OCI-M1 (cell line): Measurements from ENCODE around the gene TTYH1.

ENCODE experiments used
- DNase-seq: peaks from one replicate; lab custom pipeline; 2025; lab: John Stamatoyannopoulos, UW

Gene TTYH1

DNA sequence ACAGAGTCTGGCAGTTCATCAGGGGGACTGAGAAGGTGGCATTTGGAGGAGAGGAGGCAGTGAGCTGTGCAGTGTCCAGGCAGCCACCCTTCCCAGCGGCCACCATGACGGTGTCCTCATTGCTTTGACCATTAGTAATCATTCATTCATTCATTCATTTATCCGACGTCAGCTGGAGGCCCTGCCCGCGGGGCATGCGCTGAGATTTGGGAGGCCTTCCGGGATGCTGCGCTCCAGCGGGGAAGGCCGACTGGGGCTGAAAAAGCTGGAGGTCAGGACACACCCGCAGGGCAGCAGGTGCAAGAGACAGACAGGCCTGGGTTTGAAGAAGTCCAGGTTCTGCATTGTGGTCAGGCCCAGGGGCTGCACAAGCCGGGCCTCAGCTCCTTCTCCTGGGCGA, 8.9 kb downstream of the TTYH1 start:
- no peak for DNase-seq

DNA sequence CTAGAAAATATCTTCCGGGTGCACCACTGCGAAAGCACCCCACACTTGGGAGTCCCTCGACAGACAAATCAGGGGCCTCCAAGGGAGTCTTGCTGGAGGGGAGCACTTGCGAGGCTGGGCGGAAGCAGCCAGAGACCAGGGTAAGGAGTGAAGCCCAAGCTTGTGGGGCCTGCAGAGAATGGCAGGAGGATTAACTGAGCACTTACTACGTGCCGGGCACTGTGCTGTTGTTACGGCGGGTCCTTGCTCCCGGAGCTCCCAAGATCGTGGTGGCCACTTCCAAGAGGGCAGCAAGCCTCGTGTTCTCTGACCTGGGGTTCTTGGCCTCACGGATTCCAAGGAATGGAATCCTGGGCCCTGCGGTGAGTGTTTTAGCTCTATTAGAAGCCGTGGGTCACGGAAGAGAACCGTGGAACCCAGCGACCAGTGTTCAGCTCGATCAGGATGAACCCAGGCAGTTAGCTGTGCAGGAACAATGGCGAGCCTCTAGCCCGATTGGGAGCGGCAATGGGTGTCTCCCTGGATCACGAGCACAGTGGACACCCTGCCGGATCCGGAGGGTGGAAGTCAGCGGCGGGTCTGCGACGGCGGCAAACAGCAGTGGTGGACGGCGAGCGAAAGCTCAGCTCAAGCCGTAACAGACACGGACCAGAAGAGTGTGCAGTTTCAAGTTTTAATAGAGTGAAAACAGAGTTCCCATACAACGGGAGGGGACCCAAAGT, 9.6 kb downstream of the TTYH1 start:
- no peak for DNase-seq

DNA sequence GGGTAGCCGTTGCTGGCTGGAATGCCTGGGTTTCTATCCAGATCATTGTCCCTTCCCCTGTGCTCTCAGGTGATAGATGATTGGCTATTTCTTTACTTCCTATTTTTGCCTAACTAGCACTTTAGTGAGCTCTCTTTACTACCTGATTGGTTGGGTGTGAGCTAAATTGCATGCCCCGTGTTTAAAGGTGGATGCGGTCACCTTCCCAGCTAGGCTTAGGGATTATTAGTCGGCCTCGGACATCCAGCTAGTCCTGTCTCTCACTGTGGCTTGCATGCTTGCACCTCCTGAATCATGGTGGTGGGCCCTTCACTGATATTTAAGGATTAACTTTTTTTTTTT, 10.1 kb downstream of the TTYH1 start:
- DNase-seq: peak; percentile 28

DNA sequence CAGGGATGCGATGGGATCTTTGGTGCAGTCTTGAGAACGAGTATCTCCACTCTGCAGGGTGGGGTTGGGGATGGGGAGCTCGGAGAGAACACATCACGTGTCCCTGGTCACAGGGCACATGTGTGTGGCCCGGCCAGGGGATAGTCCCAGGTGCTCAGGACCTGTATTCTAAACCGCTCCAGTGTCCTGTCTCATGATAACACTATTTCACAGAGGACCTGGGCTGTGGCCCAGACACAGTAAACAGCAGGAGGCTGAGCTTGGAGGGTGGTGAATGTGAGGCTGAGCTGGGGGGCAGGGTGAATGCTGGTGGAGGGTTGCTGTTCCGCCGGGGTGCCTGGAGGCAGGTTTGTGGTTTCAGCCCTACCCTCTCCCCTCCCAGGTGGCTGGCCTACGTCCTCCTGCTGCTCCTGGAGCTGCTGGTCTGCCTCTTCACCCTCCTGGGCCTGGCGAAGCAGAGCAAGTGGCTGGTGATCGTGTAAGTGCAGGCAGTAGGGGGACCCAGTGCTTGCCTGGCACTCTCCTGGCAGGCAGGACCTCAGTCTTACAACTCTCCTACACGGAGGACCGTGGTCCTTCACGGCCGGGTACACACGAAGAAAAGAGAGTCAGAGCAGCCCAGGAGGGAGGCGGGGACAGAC, 11.1 kb downstream of the TTYH1 start:
- DNase-seq: no peak

DNA sequence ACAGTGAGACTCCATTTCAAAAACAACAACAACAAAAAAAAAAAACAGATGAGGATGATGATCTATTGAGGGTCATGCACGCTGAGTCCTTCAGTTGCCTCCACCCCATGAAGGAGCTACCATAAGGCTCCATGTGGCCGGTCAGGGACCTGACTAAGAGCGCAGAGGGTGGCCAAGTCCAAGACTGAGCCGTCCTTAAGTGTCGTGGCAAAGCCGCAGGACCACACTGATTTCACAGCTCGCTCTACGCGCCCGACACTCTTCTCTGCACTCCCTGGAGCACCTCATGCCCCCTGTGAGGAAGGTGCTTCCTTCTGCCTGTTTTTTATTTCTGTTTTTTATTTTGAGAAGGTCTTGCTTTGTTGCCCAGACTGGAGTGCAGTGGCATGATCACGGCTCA, 12.3 kb downstream of the TTYH1 start:
- DNase-seq: no peak

DNA sequence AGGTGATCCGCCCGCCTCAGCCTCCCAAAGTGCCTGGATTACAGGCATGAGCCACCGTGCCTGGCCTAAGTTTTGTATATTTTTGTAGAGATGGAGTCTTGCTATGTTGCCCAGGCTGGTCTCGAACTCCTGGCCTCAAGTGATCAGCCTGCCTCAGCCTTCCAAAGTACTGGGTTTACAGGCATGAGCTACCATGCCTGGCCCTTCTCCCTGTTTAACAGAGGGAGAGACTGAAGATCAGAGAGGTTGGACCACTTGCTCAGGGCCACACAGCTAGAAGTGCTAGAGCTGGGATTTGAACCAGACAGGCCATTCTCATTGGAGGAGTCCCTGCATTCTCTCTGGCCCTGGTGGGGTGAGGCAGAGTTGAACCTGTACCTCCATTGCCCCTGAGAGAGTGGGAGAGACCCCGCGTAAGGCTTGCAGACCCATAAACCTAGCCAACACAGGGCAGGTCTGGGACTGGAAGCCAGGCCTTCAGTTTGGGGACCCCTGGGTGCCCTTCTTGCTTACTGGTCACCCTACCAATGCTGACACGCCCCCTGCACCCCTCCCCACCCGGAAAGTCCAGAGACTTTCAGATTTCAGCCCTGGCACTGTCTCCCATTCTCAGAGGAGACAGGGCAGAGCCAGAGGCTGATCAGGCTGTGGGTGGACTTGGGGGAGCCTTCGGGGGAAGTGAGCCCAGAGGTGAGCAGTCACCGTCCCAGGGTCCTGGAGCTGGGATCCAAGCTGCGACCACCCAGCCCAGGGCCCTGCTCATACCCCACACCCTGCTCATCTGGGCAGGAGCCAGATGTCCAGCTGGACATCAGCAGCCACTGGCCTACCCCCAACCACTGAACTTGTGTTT, 13.3 kb downstream of the TTYH1 start:
- DNase-seq: no peak

DNA sequence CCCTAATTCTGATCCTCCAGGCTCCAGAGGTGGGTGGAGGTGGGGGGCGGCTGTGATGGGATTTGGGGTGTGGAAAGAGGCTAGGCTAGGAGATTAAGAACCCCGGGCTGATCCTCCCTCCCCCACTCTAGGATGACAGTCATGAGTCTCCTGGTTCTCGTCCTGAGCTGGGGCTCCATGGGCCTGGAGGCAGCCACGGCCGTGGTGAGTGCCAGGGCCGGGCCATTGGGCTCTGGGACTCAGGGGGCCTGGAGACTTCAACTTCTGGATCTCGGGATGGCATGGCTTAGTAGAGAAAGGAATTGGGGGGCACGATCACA, 13.9 kb downstream of the TTYH1 start:
- no peak for DNase-seq

DNA sequence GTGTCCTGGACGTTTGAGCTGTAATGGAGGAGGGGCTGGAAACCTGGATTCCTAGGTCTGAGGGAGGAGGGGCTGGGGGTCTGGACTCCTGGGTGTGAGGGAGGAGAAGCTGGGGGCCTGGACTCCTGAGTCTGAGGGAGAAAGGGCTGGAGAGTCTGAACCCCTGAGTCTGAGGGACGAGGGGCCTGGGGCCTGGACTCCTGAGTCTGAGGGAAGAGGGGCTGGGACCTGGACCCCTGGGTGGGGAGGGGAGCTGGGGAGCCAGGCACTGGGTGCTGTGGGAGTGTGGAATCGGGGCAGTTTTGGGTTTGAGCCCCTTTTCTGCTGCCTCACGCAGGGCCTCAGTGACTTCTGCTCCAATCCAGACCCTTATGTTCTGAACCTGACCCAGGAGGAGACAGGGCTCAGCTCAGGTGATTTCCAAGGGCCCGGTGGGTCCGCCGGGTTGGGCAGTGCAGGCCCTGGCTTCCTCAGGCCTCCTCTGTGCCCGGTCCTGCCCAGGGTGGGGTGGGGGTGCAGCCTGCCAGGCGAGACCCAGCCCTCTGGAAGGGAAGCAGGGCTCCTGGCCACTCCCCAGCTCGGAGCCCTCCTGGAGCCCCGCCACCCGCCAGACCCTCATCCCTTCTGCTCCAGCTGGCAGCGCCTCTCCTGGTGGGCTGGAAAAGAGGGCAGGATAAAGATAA, 14.4 kb downstream of the TTYH1 start:
- no peak for DNase-seq

DNA sequence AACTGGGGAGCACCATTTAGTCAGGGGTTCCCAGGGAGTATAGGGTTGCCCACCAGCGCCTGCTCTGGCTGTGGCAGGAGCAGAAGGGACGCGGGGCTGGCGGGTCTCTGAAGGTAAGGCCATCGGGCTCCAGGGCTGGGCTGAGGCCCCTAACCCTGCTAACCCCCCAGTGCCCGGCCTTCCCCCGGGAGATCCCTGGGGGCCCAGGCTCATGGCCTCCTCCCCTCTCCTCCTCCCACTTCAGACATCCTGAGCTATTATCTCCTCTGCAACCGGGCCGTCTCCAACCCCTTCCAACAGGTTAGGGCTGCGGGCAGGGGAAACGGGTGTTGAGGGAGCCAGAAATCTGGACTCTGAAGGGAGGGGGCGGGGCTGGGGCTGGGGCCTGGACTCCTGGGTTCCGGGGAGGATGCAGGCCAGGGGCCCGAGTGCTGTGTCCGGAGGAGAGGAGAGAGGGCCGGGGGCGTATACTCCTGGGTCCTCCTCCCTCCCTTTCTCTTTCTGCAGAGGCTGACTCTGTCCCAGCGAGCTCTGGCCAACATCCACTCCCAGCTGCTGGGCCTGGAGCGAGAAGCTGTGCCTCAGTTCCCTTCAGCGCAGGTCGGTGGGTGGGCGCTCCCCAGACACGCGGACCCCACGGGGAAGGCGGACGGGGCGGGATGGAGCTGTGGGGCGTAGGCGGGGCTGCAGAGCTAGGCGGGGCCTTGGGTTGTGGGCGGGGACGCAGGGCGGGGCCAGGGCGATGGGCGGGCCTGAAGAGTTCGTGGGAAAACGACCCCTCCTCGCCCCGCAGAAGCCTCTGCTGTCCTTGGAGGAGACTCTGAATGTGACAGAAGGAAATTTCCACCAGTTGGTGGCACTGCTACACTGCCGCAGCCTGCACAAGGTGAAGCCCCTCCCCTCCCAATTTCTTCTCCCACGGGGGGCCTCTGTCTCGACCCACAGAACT, 15.3 kb downstream of the TTYH1 start:
- DNase-seq: peak; percentile 64

DNA sequence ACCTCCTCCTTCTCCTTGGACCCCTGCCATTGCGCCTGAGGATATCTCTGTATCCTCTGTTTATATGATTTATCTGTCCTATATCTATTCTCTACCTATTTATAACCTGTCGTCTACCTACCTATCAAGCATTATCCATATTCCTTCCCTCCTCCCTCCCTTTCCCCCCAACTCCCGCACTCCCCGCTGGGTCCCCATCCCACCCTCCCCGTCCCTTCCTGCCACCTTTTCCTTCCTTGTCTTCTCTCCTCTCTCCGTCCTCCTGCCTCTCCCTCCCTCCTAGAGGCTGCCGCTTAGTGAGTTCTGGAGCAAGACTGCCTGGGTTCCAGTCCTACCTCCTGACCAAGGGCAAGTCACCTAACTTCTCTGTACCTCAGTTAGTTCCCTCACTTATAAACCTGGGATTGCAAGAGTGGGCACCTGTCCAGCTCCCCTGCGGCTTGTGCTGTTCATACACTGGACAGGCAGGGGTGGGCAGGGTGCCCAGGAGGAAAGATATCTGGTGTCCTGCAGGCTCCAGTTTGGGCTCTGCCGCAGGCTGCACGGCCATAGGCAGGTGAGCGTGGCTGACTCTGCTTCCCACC, 16.1 kb downstream of the TTYH1 start:
- DNase-seq: no peak

DNA sequence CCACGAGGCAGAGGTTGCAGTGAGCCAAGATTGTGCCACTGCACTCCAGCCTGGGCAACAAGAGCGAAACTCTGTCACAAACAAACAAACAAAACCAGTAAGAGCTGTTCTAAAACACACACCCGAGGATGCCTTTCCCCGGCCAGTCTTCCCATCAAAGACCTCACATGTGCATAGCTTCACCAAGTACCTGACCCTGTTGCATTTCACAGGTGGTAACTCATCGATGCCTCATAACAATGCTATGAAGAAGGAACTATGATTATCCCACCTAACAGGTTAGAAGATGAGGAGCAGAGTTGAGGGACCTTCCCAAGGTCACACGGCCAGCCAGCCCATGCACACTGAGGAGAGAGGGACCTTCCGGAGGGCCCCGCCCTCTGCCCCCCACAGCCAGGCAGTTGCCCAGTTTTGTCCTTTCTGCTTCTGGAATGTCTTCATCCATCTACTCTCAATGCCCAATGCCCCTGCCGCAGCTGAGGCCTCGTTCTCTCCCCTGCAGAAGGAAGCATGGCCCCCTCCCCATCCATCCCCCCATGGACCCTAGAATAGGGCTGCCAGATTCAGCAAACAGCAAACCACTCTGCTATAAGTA, 17.0 kb downstream of the TTYH1 start:
- no peak for DNase-seq

DNA sequence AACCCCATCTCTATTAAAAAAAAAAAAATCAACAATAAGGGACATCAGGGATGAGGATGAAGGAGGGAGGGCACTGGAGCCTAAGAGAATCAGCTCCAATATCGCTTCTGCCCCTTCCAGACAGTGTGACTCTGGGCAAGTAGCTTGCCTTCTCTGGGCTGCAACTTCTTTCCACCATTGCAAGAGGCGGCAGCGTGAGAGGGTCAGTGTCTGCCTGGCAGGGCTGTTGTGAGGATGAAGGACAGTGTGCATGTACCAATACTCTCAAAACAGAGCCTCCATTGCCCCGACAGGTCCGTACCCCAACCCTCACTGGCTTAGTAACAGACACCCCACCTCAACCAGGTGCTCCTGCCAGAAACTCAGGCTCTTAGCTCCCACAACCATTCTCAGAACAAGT, 18.4 kb downstream of the TTYH1 start:
- DNase-seq: no peak

DNA sequence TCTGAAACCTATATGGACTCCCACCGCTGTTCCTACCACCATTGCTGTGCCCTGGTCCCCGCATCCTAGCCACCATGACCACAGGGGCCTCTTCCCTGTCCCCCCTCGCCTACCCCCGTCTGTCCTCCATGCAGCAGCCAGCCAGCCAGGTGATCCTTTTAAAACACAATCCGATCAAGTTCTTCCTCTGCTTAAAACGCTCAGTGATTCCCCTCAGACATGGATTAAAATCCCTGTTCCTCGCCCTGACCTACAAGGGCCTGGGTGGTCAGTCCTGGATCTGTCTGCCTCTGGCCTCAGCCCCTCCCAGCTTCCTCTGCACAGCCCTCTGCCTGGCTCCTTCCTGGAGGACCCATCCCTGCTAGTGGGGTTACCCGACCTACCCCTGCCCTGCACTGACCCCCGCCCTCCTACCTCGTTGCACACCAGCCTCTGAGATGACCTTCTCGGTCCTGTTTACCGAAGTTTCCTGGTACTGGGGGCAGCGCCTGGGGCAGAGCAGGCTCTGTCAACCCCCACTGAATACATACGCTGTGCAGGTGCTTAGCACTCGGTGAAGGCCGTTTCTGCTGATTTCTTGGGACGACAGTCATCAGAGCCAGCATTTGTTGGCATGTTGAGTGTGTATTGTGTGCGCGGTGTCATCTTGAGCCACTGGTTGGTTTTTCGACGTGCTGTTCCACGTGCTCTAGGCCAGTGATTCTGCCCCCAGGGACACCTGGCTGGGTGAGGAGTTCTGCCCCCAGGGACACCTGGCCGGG, 19.0 kb downstream of the TTYH1 start:
- no peak for DNase-seq

DNA sequence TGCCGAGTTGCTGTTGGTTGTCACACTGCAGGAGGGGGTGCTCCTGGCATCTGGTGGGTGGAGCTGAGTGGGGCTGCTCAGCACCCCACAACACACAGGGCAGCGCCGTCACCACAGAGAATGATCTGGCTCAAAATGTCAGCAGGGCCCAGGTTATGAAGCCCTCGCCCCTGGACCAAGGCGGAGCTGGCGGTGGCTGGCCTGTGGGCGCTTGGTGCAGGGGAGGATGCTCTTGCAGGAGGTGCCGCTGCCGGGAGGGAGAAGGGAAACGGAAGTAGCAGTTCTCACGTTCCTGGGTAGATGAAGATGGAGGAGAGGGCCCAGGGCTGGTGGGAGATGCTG, 19.6 kb downstream of the TTYH1 start:
- DNase-seq: no peak

DNA sequence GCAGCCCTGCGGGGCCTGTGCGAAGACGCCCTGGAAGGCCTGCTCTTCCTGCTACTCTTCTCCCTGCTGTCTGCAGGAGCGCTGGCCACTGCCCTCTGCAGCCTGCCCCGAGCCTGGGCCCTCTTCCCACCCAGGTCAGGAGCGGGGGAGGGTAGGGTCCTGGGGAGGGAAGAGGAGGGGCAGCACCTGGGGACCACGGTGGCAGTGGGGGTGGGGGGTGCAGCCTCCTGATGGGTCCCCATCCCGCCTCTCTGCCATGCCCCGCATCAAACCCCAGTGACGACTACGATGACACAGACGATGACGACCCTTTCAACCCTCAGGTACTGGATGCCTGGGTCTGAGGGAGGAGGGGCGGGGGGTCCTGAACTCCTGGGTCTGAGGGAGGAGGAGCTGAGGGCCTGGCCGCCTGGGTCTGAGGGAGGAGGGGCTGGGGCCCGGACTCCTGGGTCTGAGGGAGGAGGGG, 20.3 kb downstream of the TTYH1 start:
- no peak for DNase-seq

DNA sequence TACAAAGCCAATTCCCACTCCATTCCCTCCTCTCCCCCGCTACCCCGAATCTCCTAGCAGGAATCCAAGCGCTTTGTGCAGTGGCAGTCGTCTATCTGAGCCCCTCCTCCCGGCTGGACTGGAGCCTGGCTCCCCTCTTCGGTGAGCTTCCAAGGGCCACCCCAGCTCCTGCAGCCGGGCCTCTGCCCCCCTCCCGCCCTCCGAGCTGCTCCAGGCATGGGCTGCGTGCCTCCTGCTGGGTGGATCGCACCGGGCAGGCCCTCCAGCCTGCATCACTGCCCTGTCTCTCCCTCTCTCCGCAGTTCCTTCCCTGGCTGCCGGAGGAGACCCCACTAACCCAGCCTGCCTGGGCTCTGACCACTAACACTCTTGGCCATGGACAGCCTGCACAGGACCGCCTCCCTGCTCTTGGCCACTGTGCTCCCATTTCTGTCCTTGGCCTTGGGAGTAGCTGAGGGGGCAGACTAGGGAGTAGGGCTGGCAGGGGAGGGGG, 20.8 kb downstream of the TTYH1 start:
- DNase-seq: no peak

DNA sequence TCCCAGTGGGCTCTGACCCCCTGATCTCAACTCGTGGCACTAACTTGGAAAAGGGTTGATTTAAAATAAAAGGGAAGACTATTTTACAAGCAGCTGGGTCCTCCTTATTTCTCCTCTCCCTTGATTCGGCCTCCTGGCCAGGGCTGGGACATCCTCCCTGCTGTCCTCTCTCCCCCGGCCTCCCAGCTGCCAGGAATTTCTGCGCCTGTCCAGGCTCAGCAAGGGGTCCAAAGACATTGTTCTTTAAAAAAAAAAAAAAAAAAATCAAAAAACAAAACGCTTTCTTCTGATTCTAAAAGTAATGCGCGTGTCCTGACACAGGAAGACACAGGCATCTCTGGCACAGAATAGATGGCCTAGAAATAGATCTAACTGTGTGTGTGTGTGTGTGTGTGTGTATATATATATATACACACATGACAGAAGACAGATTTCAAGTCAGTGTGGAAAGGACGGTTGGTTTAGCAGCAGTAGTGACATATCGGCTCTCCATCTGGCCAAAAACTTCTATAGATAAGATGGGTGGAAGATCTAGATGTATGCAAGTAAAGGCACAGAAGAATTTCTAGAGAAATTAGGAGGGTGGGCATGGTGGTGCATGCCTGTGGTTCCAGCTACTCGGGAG, 21.5 kb downstream of the TTYH1 start:
- no peak for DNase-seq

DNA sequence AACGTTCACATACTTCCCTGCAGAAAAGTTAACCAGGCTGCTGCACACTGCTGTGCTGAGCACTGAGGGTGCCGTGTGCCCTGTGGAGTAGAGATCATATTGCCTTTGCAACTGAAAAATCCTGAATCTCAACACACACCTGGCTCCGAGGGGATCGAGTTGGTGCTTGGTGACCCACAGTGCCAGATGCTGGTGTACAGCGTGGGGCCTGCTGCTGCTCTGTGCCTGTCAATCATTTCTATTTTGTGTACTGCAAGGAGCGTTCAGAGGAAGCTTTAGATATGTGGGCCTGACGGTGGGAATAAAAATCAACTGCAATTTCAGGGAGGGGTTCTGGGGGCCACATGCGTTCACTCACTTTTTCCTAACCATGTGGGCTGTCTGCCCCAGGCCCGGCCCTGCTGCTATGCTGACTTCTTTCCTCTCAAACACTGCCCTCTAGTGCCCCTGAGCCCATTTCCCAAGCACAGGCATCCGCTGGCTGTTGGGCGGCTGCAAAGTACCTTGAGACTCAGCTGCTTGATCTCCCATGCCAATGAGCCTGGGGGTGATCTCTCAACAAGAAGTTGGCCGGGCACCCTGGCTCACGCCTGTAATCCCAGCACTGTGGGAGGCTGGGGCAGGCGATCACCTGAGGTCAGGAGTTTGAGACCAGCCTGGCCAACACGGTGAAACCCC, 24.0 kb downstream of the TTYH1 start:
- peak; percentile 29 for DNase-seq

DNA sequence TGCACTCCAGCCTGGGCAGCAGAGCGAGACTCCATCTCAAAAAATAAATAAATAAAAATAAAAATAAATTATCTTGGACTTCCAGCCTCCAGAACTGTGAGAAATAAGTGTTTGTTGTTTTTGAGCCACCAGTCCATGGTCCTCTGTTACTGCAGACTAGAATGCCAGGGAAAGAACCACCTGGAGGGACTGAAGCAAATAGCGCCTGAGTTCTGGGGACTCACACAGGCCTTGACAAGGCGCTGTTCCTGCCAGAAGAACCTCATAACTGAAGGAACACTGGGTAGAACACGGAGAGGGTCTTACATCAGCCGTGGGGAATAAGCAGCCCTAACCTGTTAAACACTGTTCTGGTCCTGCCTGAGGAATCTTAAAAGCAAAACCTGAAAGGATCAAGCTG, 25.4 kb downstream of the TTYH1 start:
- no peak for DNase-seq
